GM12878 (cell line): ENCODE measurements around the gene JPH4. TPM values are rescaled to one million over a fixed set of nuclear protein-coding genes. Genes with fewer than 3 reads are reported as not detected.

Experiments
- ATAC-seq: fragments of 200-7000 bp; cut with Tn5 transposase; 3 replicates; pipeline ENCODE4 v1.9.1; 2020; ENCODE audit warnings: mild to moderate bottlenecking, moderate library complexity
- BruUV-seq: library from RNA; stranded (reverse); fragments of 400-500 nt; replicated peaks from 2 replicates; lab custom pipeline; 2021; lab: Mats Ljungman, UMichigan
- CTCF ChIA-PET: fragments of 300-600 bp; sonication (Branson Sonifier 250); formaldehyde crosslinking; extraction: SDS; loops from one replicate; lab custom pipeline; 2021; ENCODE audit warnings: inconsistent platforms; lab: Yijun Ruan, JAX
- POLR2A ChIA-PET: fragments of 350-600 bp; formaldehyde crosslinking; extraction: SDS; loops from one replicate; lab custom pipeline; 2021; ENCODE audit warnings: inconsistent platforms; lab: Charles Lee
- RAD21 ChIA-PET: fragments of 300-600 bp; sonication (Branson Sonifier 250); formaldehyde crosslinking; loops from one replicate; lab custom pipeline; 2023; ENCODE audit warnings: antibody characterized with exemption; ENCODE audit not compliant: unreplicated experiment; lab: Charles Lee
- SMC1A ChIA-PET: fragments of 300-600 bp; sonication (Branson Sonifier 250); formaldehyde crosslinking; loops from one replicate; lab custom pipeline; 2023; ENCODE audit not compliant: unreplicated experiment, uncharacterized antibody; lab: Charles Lee
- DNase-seq: peaks from one replicate; pipeline ENCODE4 v3.0.0-alpha.2; 2011; ENCODE audit warnings: low read depth, low spot score
- FAIRE-seq: peaks from 3 replicates; lab custom pipeline; 2011; peaks lifted over from hg19 to GRCh38; lab: Jason Lieb, UNC
- H2AFZ ChIP-seq: 2 replicates; pipeline ENCODE4 v1.6.0; 2011; ENCODE audit warnings: low read depth, low read length, control low read depth; ENCODE audit not compliant: control insufficient read depth
- H3K27ac ChIP-seq: 2 replicates; pipeline ENCODE4 v1.5.1; 2011; ENCODE audit warnings: control low read depth; ENCODE audit not compliant: control insufficient read depth, insufficient read depth
- H3K27me3 ChIP-seq, 2 experiments: replicated peaks in 1 of 2; 2 replicates each; pipeline versions ENCODE4 v1.6.0 to v1.6.1; 2011; ENCODE audit warnings: low read length in 1 of 2; ENCODE audit not compliant: control insufficient read depth in 2 of 2, insufficient read depth in 2 of 2
- H3K36me3 ChIP-seq, 2 experiments: 2 replicates each; pipeline ENCODE4 v1.5.1; 2011; ENCODE audit warnings: low read length in 1 of 2; ENCODE audit not compliant: control insufficient read depth in 2 of 2, insufficient read depth in 2 of 2
- H3K4me1 ChIP-seq: 2 replicates; pipeline ENCODE4 v1.6.1; 2011; ENCODE audit warnings: mild to moderate bottlenecking, low read length, moderate library complexity, mixed read lengths; ENCODE audit not compliant: control insufficient read depth, insufficient read depth
- H3K4me2 ChIP-seq: 2 replicates; pipeline ENCODE4 v1.6.0; 2011; ENCODE audit warnings: control low read depth; ENCODE audit not compliant: control insufficient read depth, insufficient read depth
- H3K4me3 ChIP-seq: fragments of 200-600 bp; sonication (generic); 2 replicates; pipeline ENCODE4 v1.5.1; 2016
- H3K79me2 ChIP-seq: 2 replicates; pipeline ENCODE4 v1.6.0; 2011; ENCODE audit warnings: low read length; ENCODE audit not compliant: control insufficient read depth, insufficient read depth
- H3K9ac ChIP-seq: 2 replicates; pipeline ENCODE4 v1.8.0; 2011; ENCODE audit warnings: low read length, control low read depth, mixed read lengths; ENCODE audit not compliant: control insufficient read depth, insufficient read depth
- H3K9me3 ChIP-seq: replicated peaks from 3 replicates; pipeline ENCODE4 v1.5.1; 2011; ENCODE audit warnings: mild to moderate bottlenecking, low read length; ENCODE audit not compliant: control insufficient read depth, insufficient read depth
- H4K20me1 ChIP-seq: 2 replicates; pipeline ENCODE4 v1.6.0; 2011; ENCODE audit not compliant: control insufficient read depth, insufficient read depth
- RAD21 ChIP-seq: IDR thresholded peaks from 2 replicates; pipeline ENCODE4 v1.6.1; 2011; ENCODE audit warnings: mild to moderate bottlenecking, low read depth, low read length, moderate library complexity; ENCODE audit not compliant: insufficient read depth
- SMC3 ChIP-seq: IDR thresholded peaks from 2 replicates; pipeline ENCODE4 v1.6.1; 2011; ENCODE audit warnings: low read length, improper control_type of control experiment, borderline replicate concordance
- SREBF2 ChIP-seq: IDR thresholded peaks from 2 replicates; pipeline ENCODE4 v1.6.1; 2012; ENCODE audit warnings: mild to moderate bottlenecking, low read length
- YY1 ChIP-seq: IDR thresholded peaks from 2 replicates; pipeline ENCODE4 v1.6.1; 2011; ENCODE audit warnings: low read depth, mild to moderate bottlenecking, low read length
- WGBS: methylation state at CpG from one replicate; pipeline ENCODE4 v1.1.6; 2016; ENCODE audit warnings: low lambda C conversion rate; ENCODE audit not compliant: insufficient replicate concordance, insufficient coverage; ENCODE audit errors: missing lambda C conversion rate; 5-methylcytosine and 5-hydroxymethylcytosine counted together
- in situ Hi-C: fragments of 300-500 bp; cut with MboI; formaldehyde crosslinking; loops from 9 replicates; pipeline ENCODE4 v1.14.3; 2018; ENCODE audit warnings: mixed read lengths
- intact Hi-C: fragments of 100-400 bp; cut with micrococcal nuclease; formaldehyde crosslinking; loops from one replicate; pipeline ENCODE4 v1.14.2; 2022; ENCODE audit not compliant: unreplicated experiment
- polyA plus RNA-seq, 11 experiments: library from polyadenylated mRNA; depleted of rRNA in 4 of 11; unstranded in 6 of 11; stranded (reverse) in 5 of 11; fragments of >200 nt; fragmentation: Nextera tagmentation in 4 of 11; fragmentation: Illumina TruSeq in 1 of 11; extraction: Ambion mirVana in 4 of 11; extraction: Trizol in 1 of 11; gene quantifications; 1 replicate in 1 of 11; 2 replicates in 10 of 11; pipeline versions ENCODE4 v1.2.1 to v1.2.3, GENCODE V29; 2011 to 2016; ENCODE audit warnings: inconsistent platforms in 2 of 11, missing spikeins in 2 of 11, low read depth in 1 of 11
- total RNA-seq, 4 experiments: library from RNA; depleted of rRNA in 3 of 4; stranded (reverse); fragments of >200 nt in 3 of 4; fragmentation: Illumina TruSeq in 1 of 4; extraction: Trizol in 1 of 4; gene quantifications; 2 replicates each; pipeline versions ENCODE4 v1.2.1 to v1.2.3, GENCODE V29; 2013 to 2021
- TF ChIP-seq, protein P1 (sequence below), 3 experiments: IDR thresholded peaks in 2 of 3; conservative IDR thresholded peaks in 1 of 3; 2 replicates each; pipeline ENCODE4 v1.5.1; 2011; ENCODE audit warnings: low read depth in 3 of 3, low read length in 3 of 3, mild to moderate bottlenecking in 3 of 3, control low read depth in 2 of 3, moderate library complexity in 2 of 3, inconsistent platforms in 1 of 3, mixed read lengths in 1 of 3; ENCODE audit not compliant: control insufficient read depth in 2 of 3, insufficient read depth in 1 of 3; ENCODE audit errors: extremely low read depth in 1 of 3

Gene JPH4
- total and polyA plus RNA-seq, 10 of the 15 experiments (the other 5 are each of a cell fraction or from before 2014, with no cell fraction given) = 0.48 to 10.3 (median 3.8) TPM

DNA sequence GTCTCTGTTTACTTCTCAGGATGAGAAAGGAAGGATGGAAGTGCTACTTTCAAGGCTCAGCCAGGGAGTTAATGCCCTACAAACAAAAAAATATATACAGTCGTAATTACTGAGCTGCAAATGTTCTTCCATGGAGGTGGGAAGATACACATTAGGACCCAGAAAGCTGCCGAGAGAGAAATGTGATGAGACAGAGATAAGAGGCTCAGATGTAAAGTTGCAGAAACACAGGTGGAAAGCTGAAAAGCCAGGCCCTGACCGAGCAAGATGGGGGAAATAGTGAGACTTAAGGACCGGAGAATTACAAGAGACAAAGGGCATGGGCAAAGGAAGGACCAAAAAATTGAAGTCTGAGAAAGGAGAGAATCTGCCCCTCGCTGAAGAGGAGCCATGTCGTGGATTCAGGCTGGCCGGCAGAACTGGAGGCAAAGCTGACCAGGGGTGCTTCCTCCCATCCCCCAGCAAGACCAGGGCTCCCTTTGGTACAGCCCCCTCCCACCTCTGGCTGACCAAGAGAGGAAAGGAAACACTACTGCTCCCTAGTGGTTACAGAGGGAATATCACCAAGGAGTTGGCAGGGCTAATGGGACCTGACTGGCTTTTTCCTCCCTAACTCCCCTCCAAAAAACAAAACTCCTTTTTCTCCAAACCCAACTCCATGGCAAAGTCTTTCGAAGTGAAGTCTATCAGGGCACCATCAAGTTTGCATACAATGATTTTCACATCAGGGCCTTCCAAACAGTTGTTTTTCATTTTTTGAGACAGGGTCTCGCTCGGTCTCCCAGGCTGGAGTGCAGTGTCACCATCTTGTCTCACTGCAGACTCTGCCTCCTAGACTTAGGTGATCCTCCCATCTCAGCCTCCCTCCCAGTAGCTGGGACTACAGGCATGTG is 39.1 kb downstream of the JPH4 start:
- no peaks in the 10 kb centered on the region for H4K20me1 ChIP-seq
- FAIRE-seq = peak; percentile 86
- in situ Hi-C loops (no loop called here), intact Hi-C loops (loop anchor here (5.0 kb wide), 1 partner anchor 42 kb away; no protein-coding TSS in a partner anchor)
- CTCF ChIA-PET = interaction anchor here (0.8 to 11.4 kb wide), 19 partner anchors 9 to 214 kb away, joined by 3 to 131 read pairs (median 4); partner anchors contain the start of gene AP1G2
- H3K36me3 ChIP-seq = no peaks in the 10 kb centered on the region
- no TSS peak for BruUV-seq
- H3K4me2 ChIP-seq = no peak overlapping the region
- no peak overlapping the region for H3K4me3 ChIP-seq
- H3K27me3 ChIP-seq = no peaks in the 10 kb centered on the region
- peak; percentile 61 for TF ChIP-seq RAD21
- TF ChIP-seq, protein P1, sequence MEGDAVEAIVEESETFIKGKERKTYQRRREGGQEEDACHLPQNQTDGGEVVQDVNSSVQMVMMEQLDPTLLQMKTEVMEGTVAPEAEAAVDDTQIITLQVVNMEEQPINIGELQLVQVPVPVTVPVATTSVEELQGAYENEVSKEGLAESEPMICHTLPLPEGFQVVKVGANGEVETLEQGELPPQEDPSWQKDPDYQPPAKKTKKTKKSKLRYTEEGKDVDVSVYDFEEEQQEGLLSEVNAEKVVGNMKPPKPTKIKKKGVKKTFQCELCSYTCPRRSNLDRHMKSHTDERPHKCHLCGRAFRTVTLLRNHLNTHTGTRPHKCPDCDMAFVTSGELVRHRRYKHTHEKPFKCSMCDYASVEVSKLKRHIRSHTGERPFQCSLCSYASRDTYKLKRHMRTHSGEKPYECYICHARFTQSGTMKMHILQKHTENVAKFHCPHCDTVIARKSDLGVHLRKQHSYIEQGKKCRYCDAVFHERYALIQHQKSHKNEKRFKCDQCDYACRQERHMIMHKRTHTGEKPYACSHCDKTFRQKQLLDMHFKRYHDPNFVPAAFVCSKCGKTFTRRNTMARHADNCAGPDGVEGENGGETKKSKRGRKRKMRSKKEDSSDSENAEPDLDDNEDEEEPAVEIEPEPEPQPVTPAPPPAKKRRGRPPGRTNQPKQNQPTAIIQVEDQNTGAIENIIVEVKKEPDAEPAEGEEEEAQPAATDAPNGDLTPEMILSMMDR (IDR thresholded peaks at IDR 0.05 in 2 of 3, conservative IDR thresholded peaks at IDR 0.05 in 1 of 3; ENCODE audit: control insufficient read depth in 2 of 3, extremely low read depth in 1 of 3, insufficient read depth in 1 of 3, low read depth in 3 of 3, low read length in 3 of 3) = peak; percentile 68 to 85 (median 84)
- no peak for TF ChIP-seq SREBF2
- TF ChIP-seq SMC3 = peak; percentile 39; the same call in 1 of the 2 replicates
- TF ChIP-seq YY1 = 0 out of 2 replicates have a peak, but pooled peaks have one; percentile 16
- TF ChIP-seq, all 136 proteins: peak for 4
- ChIA-PET POLR2A (no interaction called here), RAD21 (interaction anchor here (0.6 to 2.3 kb wide), 5 partner anchors 19 to 61 kb away, joined by 3 to 10 read pairs (median 3); no protein-coding TSS in a partner anchor), SMC1A (interaction anchor here (0.6 to 2.0 kb wide), 5 partner anchors 10 to 64 kb away, joined by 3 to 4 read pairs (median 4); no protein-coding TSS in a partner anchor)
- Histone ChIP-seq H3K4me1 (no peaks in the 10 kb centered on the region), H3K9me3 (no peaks in the 10 kb centered on the region), H3K27ac (no peak overlapping the region), H2AFZ (no peak overlapping the region), H3K9ac (no peak overlapping the region), H3K79me2 (no peaks in the 10 kb centered on the region)
- ATAC-seq (peak; percentile 95), DNase-seq (no peak)
- WGBS = 48% methylated on average over 10 of the region's 10 CpGs
